Stimulated activated CD8-positive, alpha-beta memory T cell treated with anti-CD3 and anti-CD28 coated beads, Interleukin-12 subunit alpha, Interleukin-12 subunit beta, amount 100 ng/mL, for 24 hours (primary cell): ENCODE results near the gene EYS.
"Not testable (repeated sequence)": the region's sequence is repeated elsewhere in the genome, so short reads cannot be mapped to it uniquely, and the experiment has no call there.

ENCODE experiments used
- DNase-seq: peaks from one replicate; pipeline ENCODE4 v3.0.0-alpha.2; 2020; ENCODE audit errors: extremely low read depth

Gene EYS

DNA sequence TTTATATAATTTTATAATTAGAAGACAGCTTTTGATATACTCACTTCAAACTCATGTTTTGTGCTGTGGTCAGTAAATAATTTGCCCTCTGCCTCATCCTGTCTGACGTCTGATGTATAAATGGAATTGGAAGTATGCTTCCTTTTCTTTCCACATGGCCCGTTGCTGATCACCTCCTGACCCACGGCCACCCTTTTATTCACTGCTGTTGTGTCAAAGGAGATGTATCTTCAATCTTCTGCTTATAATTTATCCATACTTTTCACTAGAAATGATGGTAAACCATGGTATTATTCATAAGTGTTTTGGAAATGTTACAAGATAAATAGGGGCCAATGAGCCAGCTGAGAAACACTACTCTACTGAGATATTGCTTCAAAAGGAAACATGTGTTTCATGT is 1229.6 kb downstream of the EYS start:
- DNase-seq: no peak

DNA sequence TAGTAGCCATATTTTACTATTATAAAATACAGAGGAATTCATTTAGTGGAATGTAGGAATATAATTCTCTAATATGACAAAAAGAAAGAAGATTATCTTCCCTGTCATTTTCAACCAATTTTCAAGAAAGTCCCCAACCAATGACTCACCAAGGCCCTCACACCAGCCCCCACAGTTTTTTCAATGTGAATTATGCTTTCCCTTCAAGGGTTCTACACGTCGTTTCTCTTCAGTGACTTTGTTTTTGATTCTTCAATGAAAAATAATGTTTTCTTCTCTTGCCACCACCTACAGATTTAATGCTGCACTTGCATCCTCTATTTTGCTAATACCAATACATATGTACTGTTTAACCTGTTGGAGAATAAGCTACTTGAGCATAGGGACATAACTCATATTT is 1230.1 kb downstream of the EYS start:
- DNase-seq: no peak

DNA sequence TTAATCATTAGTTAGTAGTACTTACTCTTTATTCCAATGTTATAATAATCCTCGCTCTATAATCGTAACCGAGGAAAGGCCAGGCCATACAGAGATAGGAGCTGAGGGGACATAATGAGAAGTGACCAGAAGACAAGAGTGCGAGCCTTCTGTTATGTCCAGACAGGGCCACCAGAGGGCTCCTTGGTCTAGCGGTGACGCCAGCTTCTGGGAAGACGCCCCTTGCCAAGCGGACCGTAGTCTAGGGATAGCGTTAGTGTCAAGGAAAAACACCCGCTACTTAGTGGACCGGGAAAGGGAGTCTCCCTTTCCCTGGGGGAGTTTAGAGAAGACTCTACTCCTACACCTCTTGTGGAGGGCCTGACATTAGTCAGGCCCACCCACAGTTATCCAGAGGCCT is 1237.6 kb downstream of the EYS start:
- DNase-seq: not testable (repeated sequence)

DNA sequence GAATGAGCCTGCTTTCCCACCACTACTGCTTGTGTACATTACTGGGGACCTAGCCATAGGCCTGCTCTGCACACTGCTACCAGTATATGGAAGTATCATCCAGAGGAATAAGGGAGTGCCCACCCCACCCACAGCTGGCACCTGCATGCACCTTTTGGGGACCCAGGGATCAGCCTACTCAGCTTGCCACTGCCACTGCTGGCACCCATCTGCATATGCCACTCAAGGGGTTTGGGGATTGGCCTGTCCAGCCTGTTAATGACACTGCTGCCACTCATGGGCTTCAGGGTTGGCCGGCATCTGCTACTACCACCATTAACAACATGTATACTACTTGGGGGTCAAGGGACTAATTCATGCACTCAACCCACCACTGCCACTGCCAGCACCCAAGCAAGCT is 1239.4 kb downstream of the EYS start:
- DNase-seq: no peak

DNA sequence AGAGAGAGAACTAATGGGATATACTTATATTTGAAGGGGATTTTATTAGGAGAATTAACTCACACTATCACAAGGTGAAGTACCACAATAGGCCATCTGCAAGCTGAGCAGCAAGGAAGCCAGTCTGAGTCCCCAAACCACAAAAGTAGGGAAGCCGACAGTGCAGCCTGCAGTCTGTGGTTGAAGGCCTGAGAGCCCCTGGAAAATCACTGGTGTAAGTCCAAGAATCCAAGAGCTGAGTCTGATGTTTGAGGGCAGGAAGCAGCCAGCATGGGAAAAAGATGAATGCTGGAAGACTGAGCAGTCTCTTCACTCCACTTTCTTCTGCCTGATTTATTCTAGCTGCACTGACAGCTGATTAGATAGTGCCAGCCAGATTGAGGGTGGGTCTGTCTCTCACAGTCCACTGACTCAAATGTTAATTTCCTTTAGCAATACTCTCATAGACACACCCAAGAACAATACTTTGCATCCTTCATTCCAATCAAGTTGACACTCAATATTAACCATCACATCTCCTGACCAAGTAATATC is 1247.5 kb downstream of the EYS start:
- DNase-seq: no peak

DNA sequence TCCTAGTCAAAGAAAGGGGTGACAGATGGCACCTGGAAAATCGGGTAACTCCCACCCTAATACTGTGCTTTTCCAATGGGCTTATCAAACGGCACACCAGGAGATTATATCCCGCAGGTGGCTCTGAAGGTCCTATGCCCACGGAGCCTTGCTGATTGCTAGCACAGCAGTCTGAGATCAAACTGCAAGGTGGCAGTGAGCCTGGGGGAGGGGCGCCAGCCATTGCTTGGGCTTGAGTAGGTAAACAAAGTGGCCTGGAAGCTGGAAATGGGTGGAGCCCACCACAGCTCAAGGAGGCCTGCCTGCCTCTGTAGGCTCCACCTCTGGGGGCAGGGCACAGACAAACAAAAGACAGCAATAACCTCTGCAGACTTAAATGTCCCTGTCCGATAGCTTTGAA is 1258.9 kb downstream of the EYS start:
- not testable (repeated sequence) for DNase-seq

DNA sequence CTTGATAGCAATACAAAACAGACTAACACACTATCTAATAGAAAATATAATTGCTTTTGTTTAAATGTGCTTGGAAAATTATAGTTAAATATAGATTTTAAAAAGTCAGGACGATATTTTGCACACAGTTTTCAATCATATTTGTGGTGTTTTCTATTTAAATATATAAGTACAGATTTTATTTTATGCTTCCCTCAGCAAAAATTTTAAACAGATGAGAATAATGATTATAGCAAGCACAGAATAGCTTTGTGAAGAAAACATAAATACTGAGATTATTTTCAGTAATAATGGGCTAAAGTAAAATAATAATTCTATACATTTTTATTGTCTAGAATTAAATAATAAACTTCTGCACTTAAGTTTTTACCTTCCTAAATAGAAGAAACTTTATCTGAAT is 1262.0 kb downstream of the EYS start:
- no peak for DNase-seq

DNA sequence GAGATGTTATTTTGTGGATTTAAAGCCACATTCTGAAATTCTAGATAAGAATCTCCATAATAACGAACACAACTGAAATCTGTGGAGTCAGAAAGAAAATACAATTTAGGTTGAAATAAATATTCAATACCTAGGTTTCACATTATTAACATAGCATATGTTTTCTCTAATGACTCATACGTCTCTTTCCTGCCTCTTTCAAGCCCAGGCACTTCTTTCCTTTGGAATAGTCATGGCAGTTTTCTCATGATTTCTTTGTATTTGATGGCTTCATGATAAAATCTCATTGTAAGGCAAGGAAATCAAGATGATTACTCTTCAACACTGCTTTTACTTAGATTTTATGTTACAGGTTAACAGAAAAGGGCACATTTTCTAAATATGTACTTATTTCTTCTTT is 1267.8 kb downstream of the EYS start:
- DNase-seq: no peak

DNA sequence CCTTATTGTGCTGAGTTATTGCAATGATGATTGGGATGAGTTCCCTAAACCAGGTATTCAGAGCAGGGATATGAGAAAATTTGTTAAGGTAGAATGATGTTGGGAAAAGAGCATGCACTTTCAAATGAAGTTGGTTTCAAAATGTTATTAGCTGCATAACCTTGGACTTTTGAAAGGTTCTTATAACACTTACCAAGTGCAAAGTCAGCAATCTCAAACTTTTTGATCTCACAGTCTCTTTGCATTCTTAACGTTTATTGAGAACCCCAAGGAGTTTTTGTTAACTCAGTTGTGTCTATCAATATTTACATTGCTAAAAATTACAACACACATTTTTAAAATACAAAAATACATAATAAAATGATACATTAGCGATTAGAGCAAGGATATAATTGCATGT is 1269.0 kb downstream of the EYS start:
- no peak for DNase-seq

DNA sequence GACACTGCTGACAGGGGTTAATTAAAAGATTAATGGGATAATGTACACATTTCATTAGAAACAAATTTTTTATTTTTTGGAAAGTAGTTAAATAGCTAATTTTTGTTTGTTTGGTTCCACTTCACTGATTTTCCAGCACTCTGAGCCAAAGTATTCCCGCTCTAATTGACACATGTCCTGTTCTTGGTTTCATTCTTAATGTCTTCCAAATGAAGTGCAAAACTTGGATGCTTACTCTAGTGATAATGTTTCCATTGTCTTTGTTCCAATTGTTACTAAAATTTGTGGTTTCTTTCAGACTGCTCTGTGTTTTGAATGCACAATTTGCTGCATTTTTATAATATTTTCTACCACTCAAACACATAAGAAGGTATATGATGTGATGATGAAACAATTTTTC is 1277.1 kb downstream of the EYS start:
- no peak for DNase-seq

DNA sequence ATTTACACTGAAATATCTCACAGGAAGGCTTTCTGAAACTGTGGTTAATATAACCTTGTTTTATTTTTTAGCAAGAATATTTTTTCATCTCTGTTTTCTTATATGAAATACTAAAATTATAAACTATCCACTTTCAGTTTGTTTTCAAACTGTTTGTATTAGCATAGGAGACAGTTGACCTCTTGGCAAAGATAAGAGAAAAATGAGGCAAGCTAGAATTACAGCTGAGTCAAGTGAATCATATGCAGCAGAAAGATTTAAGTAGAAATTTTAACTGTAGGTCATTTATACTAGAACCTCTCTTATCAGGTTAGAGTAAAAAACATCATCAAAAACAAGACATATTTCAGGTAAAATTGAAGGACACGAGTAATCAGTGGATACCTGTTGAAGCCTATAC is 1278.8 kb downstream of the EYS start:
- DNase-seq: no peak

DNA sequence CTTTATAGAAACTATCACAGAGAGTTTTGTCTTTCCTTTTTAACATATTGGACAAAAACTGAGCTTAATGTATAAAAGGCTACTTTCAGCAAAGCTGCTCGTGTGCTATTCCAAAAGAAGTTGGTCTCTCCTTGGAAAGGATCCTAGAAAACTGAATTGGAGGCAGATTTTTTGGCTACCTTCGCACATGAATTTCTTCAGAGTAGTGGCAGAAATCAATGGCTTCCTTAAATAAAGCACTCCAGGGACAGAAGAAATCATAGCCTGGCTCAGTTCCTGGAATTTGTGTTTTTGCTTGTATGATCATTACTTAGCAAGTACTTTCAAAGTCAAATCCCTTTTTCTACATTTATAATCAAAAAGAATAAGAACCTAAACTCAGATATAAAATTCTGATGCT is 1291.1 kb downstream of the EYS start:
- DNase-seq: no peak

DNA sequence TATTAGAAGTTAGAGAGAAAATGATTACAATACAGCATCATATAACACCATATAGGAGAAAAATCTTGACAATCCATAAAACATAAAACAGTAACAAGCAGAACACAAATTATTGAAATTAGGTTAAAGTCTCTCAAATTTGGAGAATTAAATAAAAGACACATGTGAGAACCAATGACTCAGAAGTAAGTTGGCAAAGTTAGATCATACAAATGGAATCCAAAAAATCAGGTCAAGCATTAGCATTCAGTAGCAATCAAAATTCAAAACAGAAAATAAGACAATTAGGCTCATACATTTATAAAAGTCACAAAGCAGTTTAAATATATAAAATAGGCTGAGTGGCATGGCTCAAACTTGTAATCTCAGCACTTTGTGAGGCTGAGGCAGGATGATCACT is 1295.8 kb downstream of the EYS start:
- no peak for DNase-seq

DNA sequence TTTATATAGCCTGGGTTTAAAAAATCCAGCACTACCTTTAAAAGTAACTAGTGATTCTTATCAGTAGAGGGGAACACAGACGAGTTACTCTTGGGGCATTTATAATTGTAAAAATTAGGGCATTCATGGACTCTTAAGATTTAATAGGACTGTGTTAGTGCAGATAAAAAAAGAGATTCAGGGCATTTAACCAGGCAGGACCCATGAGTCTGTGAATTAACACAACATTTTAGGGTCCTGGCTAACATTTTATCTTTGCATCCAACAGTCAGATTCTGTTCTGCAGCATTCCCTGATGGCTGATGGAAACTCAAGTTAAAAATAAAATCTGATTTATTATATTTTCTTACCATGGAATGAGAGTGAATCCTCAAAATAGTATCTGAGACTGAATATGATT is 1297.1 kb downstream of the EYS start:
- no peak for DNase-seq

DNA sequence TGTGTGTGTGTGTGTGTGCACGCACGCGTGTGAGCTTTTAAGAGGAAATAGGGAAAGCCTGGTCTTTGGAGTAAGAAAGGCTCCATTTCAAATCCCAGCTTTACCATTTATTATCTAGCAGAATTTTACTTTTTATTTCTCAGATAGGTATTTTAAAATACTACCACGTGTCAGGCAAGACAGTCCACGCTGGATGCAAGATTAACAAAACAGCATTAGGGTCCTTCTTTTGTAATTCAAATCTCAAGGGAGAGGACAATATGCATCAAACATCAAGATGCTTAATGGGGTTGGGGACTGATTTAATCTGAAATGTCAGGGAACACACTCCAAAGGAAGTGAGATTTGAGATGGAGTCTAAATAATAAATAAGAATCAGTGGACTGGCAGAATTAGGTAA is 1302.6 kb downstream of the EYS start:
- DNase-seq: no peak

DNA sequence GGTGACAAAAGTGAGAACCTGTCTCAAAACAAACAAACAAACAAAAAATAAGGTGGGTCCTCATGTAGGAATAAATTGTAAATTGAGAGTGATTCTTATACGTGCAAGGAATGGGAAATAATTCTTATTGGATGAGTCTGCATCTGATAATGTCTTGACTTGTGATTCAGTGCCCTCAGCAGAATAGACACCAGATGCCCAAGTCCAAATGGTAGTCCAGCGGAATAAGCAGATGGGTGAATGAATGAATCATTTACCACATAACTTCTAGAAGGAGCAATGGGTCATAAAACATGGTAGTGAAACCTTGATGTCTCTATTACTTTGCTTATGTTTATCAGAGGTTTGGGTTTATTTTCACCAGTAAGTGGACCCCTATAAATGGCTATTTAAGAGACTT is 1323.7 kb downstream of the EYS start:
- DNase-seq: no peak

DNA sequence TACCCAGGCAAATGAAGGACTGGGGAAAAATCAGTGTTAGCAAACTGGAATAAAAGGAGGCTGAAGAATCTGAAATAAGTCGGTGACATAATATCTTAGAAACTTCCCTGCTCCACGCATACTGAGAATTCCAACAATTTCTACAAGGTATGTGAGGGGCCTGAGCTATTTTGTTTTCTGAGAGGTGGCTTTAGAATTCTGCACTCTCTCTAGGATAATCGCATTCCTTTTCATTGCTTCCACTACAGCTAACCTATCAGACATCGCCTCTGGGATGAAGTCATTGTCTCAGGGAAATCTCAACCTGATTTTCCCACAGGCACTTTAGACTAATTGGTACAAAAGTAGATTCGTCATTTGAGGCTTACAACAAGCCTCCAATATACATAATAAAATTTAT is 1330.6 kb downstream of the EYS start:
- no peak for DNase-seq

DNA sequence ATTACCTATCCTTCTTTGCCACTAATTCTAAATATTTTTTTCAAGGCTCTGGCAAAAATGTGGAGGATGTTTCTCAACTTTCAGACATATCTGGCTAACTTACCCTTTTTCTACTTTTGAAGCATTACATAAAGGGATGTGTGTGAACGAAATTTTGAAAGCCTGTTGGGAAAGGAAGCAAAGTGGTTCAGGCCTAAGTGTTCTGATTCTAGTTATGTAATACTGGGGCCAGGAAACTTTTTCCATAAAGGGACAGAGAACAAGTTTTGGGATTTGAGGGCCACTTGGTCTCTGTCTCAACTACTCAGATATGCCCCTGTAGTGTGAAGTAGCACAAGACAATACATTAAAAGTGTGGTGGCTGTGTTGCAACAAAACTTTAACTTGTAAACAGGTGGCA is 1349.6 kb downstream of the EYS start:
- DNase-seq: no peak

DNA sequence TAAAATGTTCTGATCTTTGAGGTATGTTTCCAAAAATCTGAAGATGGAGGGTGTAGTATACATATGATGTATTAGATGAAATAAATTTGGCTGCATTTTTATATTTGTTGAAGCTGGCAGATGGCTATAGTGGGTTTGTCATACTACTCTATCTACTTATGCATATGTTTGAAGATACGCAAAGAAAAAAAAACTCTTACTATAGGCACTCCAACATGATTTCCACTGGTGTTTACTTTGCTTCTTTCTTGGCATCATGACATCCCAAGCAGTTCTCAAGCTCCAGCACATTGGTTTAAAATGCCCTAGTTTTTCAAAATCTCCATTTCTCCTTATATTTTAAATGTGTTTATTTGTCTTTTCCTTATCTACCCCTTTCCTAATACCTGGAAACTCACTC is 1359.6 kb downstream of the EYS start:
- no peak for DNase-seq

DNA sequence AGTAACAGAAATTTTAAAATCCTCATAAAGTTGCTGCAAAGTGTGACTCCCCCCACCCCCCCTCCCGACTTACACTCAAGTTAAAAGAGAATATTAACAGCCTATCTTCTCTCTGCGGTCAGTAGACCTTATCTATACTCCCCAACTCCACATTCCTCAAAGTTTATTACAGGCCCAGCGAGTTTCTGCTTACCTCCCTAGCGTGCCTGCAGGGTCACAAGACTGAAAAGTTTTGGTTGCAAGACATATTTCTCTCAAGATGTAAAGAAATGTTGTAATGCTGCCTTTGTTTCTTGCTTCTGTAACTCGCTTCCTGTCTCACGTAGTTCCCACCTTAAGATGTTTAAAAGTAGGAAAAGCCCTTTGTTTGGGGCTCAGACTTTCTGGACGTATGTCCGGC is 1371.8 kb downstream of the EYS start:
- no peak for DNase-seq

DNA sequence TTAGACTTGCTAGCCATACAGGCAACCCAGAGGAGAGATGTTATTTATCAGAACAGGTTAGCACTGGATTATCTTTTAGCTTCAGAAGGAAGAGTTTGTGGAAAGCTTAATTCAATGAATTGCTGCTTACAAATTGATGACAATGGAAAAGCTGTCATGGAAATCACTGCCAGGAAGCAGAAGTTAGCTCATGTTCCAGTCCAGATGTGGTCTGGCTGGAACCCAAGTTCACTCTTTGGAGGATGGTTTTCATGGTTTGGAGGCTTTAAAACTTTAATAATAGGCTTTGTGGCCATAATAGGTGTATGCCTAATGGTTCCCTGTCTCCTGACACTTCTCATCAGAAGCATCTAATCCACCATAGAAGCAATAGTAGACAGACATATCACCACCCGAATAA is 1372.4 kb downstream of the EYS start:
- no peak for DNase-seq

DNA sequence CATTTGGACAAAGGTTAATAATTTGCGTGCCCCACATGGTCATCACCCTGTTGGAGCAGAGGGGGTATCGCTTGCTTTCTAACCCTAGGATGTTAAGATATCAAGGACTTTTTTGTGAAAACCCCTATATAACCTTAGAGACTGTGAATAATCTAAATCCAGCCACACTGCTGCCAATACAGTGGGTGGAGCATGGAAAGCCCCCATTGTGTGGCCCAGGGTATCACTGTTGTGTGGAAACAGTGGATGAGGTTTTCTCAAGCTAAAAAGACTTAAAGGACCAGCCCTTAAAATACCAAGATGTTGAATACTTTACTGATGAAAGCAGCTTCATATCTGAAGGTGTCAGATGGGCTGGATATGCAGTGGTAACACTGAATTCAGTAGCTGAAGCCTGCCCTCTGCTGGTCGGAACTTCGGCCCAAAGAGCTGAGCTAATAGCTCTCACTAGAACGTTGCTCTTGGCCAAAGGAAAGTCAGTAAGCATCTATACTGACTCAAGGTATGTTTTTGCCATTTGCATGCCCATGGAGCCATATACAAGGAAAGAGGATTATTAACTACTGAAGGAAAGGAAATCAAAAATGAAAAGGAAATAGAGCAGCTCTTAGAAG is 1376.2 kb downstream of the EYS start:
- DNase-seq: no peak

DNA sequence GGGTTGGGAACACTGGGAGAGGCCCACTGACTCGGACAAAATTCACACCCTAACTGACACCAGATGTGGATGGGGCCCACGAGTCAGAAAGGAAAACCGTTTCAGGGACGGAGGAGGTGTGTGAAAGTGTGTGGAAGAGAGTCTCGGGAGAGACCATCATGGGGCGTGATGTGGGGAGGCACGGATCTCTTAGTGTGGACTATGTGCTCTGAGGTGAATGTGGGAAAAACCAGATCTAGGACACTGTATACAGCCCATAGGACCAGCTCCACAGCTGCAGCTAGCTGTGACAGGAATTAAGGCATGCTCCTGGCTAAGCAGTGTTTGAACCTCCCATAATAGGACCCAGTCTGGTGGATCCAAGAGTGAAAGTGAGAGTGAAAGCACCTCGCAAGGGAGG is 1380.1 kb downstream of the EYS start:
- DNase-seq: no peak

DNA sequence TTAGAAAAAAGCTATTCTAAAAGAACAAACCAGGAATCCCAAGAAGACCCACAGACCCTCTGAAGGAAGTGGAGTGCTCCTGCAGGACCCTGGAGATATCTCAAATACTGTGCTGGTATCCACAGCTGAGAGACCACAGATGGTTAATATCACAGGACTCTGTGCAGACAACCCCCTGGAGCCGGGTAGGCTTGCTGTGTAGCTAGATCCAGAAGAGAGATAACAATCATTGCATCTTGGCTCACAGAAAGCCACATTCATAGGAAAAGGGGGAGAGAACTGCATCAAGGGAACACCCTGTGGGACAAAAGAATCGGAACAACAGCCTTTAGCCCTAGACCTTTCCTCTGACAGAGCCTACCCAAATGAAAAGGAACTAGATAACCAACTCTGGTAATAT is 1381.9 kb downstream of the EYS start:
- DNase-seq: no peak
